Activated naive CD4-positive, alpha-beta T cell treated with anti-CD3 and anti-CD28 coated beads, Interleukin-2, amount 10 ng/mL, durations not matched to agents 5 hours and 36 hours (primary cell): ENCODE results near the gene BMP3. TPM values are rescaled to one million over a fixed set of nuclear protein-coding genes. Genes with fewer than 3 reads are reported as not detected.

Source experiments
- total RNA-seq, 2 experiments: library from RNA; stranded (reverse); gene quantifications; one replicate each; pipeline ENCODE4 v1.2.3, GENCODE V29; 2021

BMP3 gene, protein sequence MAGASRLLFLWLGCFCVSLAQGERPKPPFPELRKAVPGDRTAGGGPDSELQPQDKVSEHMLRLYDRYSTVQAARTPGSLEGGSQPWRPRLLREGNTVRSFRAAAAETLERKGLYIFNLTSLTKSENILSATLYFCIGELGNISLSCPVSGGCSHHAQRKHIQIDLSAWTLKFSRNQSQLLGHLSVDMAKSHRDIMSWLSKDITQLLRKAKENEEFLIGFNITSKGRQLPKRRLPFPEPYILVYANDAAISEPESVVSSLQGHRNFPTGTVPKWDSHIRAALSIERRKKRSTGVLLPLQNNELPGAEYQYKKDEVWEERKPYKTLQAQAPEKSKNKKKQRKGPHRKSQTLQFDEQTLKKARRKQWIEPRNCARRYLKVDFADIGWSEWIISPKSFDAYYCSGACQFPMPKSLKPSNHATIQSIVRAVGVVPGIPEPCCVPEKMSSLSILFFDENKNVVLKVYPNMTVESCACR
- total RNA-seq, result not detected

DNA sequence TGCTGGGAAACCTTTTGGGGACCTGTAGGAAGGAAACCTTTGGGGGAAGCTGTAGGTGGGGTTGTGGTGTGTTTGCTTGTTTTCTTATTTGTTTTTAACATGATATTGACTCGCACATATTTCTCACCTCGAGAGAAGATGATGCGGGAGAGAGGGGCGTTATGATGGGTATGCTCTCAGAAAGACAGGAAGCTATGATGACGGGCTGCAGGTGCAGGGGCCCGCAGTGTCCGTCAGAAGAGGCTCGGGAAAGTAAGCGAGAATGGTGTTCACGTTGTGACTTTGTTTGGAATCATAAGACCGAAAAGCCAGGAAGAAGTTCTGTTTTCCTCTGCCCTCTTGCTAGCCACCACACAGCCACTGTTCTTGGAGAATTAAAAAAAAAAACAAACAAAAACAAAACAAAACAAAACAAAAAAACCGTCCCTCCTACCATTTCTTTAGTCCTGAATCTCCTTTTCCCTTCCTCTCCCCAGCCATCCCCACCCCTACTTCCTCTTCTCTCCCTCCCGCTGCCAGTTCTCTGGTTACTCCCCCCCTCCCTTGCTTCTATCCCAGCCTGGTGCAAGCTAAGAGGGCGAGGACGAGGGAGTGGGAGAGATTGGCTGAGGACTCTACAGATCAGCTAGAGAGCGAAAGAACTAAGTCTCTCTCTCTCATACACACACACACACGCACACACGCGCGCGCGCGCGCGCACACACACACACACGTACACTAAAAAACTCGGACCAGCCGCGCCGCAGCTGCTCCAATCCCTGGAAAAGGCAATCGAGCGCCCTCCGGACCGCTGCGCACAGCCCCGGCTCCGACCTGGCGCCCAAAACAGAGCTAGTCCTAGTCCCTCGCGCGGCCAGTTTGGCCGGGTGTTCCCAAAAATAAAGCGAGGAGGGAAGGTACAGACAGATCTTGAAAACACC is at the start of gene BMP3:
Gene BMP3, plus strand, starts transcription at position 648 of the 920 bp plus-strand sequence. CDS start 577 bp downstream, outside the sequence.

Other genes starting within 250 kb of the BMP3 start
- 1 to 10 TPM in 1 of 2 experiments, under 1 TPM in 1; 0.60 to 1.0 TPM for gene PRKG2, start 184.5 kb downstream of the BMP3 start, total RNA-seq